Stimulated activated CD8-positive, alpha-beta memory T cell treated with anti-CD3 and anti-CD28 coated beads, Interleukin-7, amount 100 ng/mL, for 48 hours (primary cell): ENCODE measurements around the gene PTPRO.

Experiments used
- DNase-seq, 2 donors: peaks; one replicate each; pipeline ENCODE4 v3.0.0-alpha.2; 2020; ENCODE audit warnings: low read depth in 1 of 2; ENCODE audit errors: extremely low read depth in 1 of 2

The PTPRO gene

GRCh38 chr12:15522574-15523187 lies 200.4 kb downstream of the PTPRO start:
- DNase-seq, result no peak

- no peak for DNase-seq
These were observed 203.1 kb downstream of the PTPRO start for GRCh38 chr12:15525441-15525840.

- DNase-seq, result no peak
These were observed 203.7 kb downstream of the PTPRO start for GRCh38 chr12:15526033-15526432.

- DNase-seq, result no peak
These were observed 205.1 kb downstream of the PTPRO start for GRCh38 chr12:15527201-15528080.

GRCh38 chr12:15528666-15529065 lies 206.4 kb downstream of the PTPRO start:
- DNase-seq, result no peak

GRCh38 chr12:15530361-15530760 lies 208.1 kb downstream of the PTPRO start:
- no peak for DNase-seq

GRCh38 chr12:15532364-15532977 lies 210.2 kb downstream of the PTPRO start:
- DNase-seq, result peak in 1 of 2 donors; percentile 16

GRCh38 chr12:15534322-15534721 lies 212.0 kb downstream of the PTPRO start:
- no peak for DNase-seq

GRCh38 chr12:15534874-15535273 lies 212.6 kb downstream of the PTPRO start:
- no peak for DNase-seq

- no peak for DNase-seq
These were observed 213.1 kb downstream of the PTPRO start for GRCh38 chr12:15535352-15535781.

GRCh38 chr12:15536446-15536845 lies 214.1 kb downstream of the PTPRO start:
- DNase-seq, result no peak

- no peak for DNase-seq
These were observed 216.6 kb downstream of the PTPRO start for GRCh38 chr12:15538881-15539280.

GRCh38 chr12:15540005-15540404 lies 217.7 kb downstream of the PTPRO start:
- no peak for DNase-seq

- no peak for DNase-seq
These were observed 218.2 kb downstream of the PTPRO start for GRCh38 chr12:15540469-15540872.

- no peak for DNase-seq
These were observed 219.8 kb downstream of the PTPRO start for GRCh38 chr12:15541996-15542631.

- no peak for DNase-seq
These were observed 221.0 kb downstream of the PTPRO start for GRCh38 chr12:15543347-15543746.

GRCh38 chr12:15544589-15544988 lies 222.3 kb downstream of the PTPRO start:
- no peak for DNase-seq

- DNase-seq, result no peak
These were observed 223.0 kb downstream of the PTPRO start for GRCh38 chr12:15545334-15545733.

- DNase-seq, result no peak
These were observed 223.9 kb downstream of the PTPRO start for GRCh38 chr12:15546102-15546701.

GRCh38 chr12:15547063-15547462 lies 224.8 kb downstream of the PTPRO start:
- no peak for DNase-seq

GRCh38 chr12:15547691-15548090 lies 225.4 kb downstream of the PTPRO start:
- DNase-seq, result no peak
